Measurements from ENCODE around the gene RABGAP1L.
"Not testable (repeated sequence)": the region's sequence is repeated elsewhere in the genome, so short reads cannot be mapped to it uniquely, and the experiment has no call there.

RABGAP1L gene

DNA sequence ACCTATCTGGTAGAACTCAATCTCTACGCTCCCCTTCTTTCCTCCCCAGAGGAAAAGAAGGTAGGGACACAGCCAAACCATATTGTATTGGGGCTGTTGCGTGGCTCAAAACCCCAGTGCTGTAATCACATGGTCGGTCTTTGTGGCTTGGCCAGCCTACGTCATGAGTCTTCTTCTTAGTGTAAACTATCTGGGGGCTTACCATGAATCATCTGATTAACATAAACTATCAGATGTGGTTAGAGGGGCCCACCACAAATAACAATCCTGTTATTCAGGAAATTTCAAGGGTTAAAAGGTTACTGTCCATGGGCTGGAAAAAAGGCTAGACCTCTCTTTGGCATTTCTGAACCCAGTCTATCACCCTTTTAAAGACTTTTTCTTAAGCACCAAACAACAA lies 238.9 kb downstream of the RABGAP1L start:
- DNase-seq = no peak

DNA sequence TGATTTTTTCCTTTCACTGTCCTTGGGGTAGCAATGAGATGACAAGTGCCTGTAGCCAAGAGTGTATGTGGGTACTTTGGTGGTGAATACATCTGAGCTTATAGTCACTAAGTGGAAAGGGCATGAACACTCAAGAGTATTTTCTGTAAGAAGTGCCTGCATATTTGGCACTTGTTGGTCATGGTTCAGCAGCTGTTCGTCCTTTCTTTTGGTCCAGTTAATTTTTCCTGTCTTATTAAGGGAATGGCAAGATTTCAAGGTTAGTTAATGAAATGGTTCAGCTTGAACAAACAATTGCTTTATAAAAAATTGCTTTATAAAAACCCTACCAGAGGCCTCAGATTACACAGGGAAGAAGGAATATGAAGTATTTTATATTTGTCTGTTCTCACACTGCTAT lies 239.9 kb downstream of the RABGAP1L start:
- DNase-seq = no peak

DNA sequence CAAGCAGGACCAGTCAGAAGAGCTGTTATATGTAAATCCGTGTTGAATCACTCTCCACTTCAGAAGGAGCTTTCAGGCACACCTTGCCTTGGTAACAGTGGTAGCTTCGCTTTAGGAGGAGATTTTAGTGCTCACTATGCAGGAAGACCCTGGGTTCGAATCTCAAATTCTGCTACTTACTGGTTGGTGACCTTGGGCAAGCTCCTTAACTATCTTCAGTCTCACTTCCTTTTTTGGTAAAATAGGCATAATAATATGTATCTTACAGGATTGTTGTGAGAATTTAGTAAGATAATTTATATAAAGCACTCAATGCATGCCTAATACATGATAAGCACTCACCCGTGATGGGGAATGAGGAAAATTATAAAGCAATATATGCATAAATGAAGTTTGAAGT lies 241.8 kb downstream of the RABGAP1L start:
- DNase-seq = no peak

GRCh38 chr1:174405219-174405618 lies 245.9 kb downstream of the RABGAP1L start:
- no peak for DNase-seq

- no peak for DNase-seq
Observed at GRCh38 chr1:174406421-174406820, 247.1 kb downstream of the RABGAP1L start.

DNA sequence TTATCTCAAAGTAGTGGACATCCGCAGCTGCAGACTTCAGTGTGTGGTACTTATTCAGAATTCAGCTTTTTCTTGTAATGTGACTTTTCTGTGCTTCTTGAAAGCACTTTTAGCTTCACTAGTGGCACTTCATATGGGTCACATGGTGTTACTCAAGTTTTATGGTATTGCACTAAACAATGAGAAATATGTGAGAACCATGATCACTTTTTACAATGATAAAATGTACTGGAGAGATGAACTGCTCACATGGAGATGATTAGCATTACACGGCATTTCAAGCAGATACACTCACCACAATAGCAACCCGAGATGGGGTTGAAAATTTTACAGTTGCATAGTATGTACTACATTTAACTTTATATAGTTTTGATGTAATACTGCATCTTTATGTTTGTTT lies 248.3 kb downstream of the RABGAP1L start:
- no peak for DNase-seq

DNA sequence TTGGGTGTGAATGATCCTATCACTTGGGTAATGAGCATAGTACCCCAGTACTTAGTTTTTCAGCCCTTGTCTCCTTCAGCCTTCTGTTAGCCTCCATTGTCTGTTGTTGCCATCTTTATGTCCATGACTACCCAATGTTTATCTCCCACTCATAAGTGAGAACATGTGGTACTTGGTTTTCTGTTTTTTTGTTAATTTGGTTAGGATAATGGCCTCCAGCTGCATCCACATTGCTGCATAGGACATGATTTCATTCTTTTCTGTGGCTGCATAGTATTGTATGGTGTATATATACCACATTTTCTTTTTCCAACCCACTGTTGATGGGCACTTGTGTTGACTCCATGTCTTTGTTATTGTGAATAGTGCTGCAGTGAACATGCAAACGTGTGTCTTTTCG lies 248.8 kb downstream of the RABGAP1L start:
- DNase-seq = no peak

DNA sequence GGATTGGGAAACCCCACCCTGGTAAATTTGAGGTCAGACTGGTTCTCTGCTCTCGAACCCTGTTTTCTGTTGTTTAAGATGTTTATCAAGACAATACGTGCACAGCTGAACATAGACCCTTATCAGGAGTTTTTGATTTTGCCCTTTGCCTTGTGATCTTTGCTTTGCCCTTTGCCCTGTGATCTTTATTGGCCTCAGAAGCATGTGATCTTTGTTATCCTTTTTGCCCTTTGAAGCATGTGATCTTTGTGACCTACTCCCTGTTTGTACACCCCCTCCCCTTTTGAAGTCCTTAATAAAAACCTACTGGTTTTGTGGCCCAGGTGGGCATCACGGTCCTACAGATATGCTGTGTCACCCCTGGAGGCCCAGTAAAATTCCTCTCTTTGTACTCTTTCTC lies 250.5 kb downstream of the RABGAP1L start:
- not testable (repeated sequence) for DNase-seq

DNA sequence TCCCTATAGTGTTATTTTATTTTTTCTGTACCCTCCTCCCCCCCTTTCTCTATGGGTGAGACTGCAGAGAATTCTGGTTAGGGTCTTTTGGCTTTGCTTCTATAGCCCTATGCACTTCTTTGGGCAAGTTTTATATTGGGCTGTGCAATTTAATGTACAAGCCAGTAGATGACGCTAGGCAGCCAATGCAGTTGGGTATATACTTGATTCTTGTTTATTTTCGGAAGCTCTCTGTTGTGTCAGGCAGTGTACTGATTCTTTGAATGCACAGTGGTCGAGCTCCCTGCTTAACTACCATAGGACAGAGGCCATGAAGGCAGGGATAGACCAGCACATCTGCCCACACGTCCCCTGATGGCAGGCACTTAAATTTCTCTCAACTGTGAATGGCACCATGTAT lies 254.3 kb downstream of the RABGAP1L start:
- no peak for DNase-seq

DNA sequence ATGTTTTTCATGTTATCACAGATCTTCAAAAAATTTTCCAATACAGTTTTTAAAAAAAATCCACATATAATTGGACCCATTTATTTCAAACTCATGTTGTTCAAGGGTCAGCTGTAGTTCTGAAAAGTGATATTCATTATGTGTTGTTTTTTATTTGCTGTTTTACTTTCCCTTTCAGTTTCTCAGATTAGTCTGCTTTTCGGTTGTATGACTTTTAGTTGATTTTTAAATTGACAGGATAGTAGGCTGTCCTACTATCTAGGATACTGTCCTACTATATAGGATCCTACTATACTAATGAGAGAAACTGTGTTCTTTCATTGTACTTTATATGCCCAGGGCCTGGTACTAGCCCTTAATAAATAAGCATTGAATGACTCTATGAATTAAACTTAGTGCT lies 254.9 kb downstream of the RABGAP1L start:
- no peak for DNase-seq

- no peak for DNase-seq
Observed at GRCh38 chr1:174415506-174415905, 256.2 kb downstream of the RABGAP1L start.

DNA sequence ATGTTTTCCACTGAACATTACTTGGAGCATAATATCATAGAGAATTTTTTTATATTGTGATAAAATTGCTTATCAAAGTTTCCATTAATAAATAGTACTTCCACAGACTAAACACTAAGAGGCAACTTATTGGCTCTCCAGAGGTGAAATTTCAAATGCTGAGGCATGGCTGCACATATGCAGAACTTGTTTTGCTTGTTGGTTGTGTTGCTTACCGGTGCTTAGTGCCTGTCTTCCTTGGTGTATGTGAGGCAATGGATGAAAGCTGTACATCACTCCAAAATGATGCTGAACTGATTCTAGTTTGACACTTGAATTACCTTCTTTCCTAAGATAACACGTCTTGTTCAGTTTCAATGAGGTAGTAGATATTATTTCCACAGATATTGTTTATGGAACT lies 258.6 kb downstream of the RABGAP1L start:
- no peak for DNase-seq

DNA sequence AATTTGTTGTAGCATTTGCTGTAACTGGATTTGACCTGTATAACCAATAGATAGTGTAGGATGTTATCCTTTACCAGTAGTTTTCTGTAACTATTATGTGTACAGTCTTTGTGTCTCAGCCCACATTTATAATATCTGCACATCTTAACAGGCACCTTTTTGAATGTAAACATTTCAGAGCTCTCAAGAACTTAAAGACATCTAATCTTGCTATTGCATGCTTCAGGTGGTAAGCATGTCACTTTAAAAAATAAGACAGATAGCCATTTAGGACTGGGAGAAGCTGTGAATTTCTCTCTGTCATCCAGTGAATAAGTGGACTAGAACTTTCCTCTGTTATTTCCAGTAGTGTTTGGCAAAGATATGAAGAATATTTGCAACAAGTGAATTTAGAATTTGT lies 265.8 kb downstream of the RABGAP1L start:
- DNase-seq = no peak

GRCh38 chr1:174426153-174426552 lies 266.8 kb downstream of the RABGAP1L start:
- no peak for DNase-seq

DNA sequence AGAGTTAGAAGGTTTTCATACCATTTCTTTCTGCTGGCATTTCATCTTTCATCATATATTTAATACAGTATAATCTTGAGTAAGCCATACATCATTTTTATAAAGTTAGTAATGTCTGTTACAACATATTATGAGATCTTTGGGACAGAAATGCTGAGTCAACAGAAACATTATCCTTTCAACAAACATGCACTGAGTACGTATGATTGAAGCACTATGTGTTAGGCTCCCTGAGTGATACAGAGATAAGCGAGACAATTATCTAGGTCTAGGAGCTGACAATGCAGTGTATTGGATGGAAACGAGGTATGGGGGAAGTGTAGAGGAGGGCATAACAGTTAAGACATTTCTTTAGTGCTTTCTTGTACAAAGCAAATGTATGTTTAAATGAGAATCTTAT lies 268.7 kb downstream of the RABGAP1L start:
- DNase-seq = no peak

- no peak for DNase-seq
Observed at GRCh38 chr1:174428739-174429138, 269.4 kb downstream of the RABGAP1L start.

DNA sequence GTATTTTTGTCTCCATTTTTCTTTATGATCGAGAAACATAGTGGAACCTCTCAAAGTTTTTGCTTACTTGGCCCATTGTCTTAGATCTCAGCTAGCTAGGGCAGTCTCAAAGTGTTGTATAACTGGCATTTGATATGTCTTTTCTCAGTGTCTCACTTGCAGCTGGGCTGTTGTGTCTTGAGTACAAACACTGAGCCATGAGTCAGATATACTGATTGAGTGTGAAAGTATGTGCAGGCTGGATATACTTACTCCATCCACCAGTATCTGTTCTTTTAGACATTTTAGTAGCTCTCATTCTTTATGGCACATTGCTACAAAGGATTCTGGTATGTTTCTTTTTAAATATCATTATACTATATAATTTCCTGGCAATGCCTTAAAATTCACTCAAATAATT lies 274.1 kb downstream of the RABGAP1L start:
- DNase-seq = no peak

DNA sequence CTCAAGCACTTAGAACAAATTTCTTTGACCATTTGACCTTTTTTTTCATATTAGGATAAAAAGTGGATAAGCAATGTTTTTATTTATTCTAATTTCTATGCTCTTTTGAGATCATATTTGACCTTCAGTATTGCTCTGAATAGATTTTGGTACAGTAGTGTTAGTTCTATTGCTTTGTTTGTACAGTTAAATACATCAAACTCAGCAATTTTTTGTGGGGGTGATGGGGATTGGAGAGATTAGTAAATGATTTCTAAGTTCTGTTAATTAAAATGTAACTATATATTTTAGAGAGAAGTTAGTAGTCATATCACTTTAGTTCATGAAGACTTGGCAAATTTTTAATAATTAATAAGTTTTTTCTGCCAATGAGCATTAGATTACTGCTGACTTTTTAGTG lies 286.0 kb downstream of the RABGAP1L start:
- DNase-seq = no peak

GRCh38 chr1:174445817-174446216 lies 286.5 kb downstream of the RABGAP1L start:
- no peak for DNase-seq

DNA sequence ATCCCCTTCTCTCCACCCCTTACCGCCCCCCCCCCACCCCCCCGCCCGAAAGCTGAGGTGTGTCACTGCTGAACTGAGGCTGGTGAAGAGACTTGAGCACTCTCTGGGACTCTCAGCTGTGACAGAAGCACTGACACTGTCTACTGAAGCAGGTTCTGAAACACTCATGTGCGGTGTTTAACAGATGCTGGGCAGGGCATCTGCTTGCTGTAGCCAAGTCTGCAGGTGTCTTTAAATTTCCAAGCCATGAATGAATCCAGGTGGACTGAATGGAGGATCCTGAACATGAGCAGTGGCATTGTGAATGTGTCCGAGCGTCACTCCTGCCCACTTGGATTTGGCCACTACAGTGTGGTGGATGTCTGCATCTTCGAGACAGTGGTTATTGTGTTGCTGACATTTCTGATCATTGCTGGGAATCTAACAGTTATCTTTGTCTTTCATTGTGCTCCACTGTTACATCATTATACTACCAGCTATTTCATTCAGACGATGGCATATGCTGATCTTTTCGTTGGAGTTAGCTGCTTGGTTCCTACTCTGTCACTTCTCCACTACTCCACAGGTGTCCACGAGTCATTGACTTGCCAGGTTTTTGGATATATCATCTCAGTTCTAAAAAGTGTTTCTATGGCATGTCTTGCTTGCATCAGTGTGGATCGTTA lies 288.7 kb downstream of the RABGAP1L start, which contains the start of gene GPR52:
Gene GPR52 (plus strand): TSS at position 99 of the 665 bp plus-strand sequence. CDS start 148 bp downstream, at position 247.
- no peak for DNase-seq

GRCh38 chr1:174448531-174448883 lies 289.2 kb downstream of the RABGAP1L start:
- no peak for DNase-seq

DNA sequence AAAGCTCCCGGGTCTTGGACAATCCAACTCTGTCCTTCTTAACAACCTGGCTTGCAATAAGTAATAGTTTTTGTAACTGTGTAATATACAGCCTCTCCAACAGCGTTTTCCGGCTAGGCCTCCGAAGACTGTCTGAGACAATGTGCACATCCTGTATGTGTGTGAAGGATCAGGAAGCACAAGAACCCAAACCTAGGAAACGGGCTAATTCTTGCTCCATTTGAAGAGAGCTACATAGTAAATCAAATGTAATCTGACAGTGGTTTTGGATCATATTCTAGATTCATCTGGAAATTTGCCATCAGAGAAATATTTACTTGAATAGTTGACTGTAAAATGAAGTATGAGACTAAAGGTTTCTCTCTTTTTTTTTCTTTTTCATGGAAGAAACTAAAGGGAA lies 289.7 kb downstream of the RABGAP1L start:
- DNase-seq = no peak

GRCh38 chr1:174451408-174451807 lies 292.1 kb downstream of the RABGAP1L start:
- DNase-seq = no peak

GRCh38 chr1:174465855-174466254 lies 306.5 kb downstream of the RABGAP1L start:
- no peak for DNase-seq

DNA sequence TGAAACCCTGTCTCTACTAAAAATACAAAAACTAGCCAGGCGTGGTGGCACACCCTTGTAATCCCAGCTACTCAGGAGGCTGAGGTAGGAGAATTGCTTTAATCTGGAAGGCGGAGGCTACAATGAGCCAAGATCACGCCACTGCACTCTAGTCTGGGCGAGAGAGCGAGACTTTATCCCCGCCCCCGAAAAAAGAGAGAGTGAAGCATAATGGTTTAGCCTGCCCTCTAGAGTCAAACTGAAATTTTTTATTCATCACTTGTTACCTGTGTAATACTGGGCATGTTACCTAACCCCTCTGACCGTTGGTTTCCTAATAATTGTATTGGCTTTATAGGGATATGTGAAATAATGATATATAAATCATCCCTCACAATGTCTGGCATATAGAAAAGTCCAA lies 307.3 kb downstream of the RABGAP1L start:
- DNase-seq = no peak

- DNase-seq = no peak
Observed at GRCh38 chr1:174469052-174469451, 309.7 kb downstream of the RABGAP1L start.
